ENCODE results near the gene PAMR1.

Gene PAMR1

DNA sequence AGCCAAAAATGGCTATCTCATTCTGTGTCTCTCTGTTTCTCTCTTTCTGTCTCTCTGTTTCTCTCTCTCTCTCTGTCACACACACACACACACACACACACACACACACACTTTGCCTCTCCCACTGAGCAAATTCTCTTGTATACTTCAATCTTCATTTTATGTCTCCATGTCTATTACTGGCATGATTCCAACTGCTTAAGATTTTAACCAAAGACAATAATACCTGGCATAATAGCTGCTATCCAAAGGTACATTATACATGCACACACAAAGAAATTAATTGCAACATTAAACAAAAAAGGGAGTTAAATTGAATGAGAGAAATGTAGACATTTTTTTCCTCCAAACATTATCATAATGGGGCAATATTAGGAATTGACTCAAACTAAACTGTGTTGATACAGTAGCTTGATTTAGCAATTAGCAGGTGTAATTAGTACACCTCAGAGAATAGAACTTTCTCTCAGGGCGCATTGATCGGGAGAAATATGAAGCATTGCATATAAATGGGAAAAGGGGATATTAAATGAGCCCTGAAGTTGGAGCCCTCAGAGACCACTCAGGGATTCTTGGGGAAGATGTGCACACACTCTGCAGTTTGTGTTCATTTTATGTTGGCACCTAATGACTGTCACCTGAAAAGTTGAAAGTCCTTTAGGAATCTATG lies 88.7 kb downstream of the PAMR1 start:
- DNase-seq (ENCODE audit: low read depth): no peak

DNA sequence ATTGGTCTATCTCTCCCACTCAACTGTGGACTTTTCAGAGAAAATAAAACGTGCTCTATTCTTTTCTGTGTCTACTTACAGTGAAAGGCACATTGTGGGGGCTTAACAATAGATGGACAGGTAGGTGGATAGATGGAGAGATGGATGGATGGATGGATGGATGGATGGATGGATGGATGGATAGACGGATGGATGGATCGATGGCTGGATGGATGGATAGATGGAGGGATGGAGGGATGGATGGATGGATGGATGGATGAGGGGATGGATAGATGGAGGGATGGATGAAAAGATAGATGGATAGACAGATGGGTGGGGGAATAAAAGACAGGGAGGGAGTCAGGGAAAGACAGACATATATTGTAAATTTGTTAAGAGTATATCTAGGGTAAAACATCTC lies 91.8 kb downstream of the PAMR1 start:
- DNase-seq (ENCODE audit: low read depth): no peak

DNA sequence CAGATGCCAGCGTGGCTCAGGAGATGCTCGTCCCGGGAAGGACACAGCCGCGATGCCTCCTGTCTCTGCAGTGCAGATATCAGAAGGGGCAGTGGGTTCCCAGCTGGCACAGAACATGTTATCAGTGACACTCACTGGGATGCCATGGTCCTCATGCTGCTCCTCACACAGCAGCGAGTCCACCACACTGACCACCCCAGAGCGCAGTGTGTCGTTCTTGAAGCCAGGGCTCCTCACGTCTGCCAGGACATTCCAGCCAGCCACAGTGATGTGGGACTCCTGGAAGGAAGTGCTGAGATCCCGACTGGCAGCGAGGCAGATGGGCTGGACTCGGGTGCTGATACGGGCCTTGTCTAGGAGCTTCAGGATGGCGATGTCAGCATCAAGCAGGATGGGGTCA lies 93.0 kb downstream of the PAMR1 start:
- no peak for DNase-seq (ENCODE audit: low read depth)

DNA sequence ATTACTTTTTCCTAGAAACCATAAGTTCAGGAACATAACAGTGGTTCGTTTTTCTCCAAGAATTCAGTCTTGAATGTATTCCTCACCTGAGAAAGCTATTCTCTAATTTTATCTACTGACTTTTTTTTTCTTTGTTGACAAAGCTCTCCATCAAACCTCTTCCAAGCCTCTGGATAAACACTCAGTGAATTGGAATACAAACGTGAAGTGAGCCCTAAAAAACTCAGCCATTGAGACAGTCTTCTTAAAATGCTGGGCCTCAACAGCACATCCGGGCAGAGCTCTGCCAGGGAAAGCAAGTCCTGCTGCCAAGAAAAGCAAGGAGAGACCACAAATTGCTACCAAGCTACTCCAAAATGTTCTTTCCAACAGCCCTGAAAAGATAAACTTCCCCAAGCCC lies 98.3 kb downstream of the PAMR1 start:
- DNase-seq (ENCODE audit: low read depth): no peak

DNA sequence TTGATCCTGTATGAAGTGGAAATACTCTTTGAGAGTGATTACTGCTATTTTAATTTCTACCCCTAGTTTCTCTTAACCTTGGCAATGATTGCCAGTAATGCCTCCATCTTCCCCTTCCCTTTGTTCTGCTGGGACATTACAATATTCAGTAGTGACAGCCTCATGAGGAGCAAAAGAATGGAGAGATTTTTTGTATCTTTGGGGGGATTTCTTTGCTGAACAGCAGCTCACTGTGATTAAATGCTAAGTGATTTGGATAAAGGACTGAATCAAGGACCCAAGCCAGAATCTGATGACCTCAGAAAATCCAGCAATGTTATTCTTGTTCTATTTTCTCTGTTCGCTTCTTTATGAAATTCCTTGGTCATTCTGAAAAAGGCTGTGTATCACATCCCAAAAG lies 99.1 kb downstream of the PAMR1 start:
- DNase-seq (ENCODE audit: low read depth): no peak

DNA sequence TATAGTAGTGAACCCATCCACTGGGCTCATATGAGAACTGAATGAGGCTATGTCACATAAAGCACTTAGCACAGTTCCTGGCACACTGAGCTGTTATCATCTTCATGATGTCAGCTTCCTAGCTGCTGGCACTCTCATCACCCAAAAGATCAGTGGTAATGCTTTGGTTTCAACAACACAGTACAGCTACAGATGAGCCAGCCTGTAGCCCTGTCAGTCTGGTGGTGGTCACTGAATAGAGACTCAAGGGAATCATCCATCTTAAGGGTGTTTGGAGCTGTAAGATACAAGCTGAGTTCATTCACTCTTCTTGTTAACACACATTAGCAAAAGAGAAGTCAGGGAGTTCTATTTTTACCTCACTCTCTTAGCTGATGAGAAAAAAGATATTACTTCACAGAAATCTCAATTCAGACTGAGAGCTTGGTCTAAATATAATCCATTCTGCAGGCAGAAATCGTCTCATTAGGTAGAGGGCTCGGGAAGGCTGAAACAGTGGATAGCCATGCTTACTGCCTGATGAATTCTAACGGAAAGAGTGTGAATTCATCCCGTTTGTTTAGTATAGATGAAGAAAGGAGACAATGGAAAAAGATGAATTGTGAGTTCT lies 99.7 kb downstream of the PAMR1 start:
- no peak for DNase-seq (ENCODE audit: low read depth)

DNA sequence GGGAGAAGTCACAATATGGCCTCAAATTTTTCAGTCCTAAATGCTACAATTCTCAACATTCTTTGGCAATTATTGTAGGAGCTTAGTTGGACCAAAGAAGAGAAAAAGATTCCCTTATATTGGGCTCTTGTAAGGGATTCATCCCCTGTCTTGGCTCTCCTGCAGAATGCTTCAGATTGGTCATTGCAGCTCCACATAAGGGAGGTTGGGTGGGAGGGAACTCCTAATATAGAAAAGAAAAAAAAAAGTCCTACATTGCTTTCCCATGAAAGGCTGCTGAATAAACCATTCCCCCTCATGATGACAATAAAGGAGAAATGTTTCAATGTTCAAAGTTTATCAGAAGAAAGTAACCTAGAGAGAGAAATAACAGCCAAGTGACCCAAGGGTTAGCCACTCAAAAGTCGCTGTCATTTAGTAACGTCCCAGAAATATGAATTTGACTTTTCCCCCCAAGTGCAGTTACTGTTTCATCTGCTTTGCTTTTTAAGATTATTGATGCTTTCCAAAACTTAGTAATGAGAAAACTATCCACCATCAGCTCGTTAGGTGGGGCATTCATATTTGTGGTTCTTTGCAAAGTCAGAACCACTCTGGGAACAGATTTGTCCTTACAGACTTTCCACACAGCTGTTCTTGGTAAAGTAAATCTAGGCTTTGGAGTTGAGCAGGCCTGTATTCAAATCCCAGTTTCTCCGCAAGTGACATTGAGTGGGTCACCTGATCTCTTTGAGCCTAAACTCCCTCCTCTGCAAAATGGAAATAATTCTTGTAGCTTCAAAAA lies 101.1 kb downstream of the PAMR1 start:
- DNase-seq (ENCODE audit: low read depth): no peak

DNA sequence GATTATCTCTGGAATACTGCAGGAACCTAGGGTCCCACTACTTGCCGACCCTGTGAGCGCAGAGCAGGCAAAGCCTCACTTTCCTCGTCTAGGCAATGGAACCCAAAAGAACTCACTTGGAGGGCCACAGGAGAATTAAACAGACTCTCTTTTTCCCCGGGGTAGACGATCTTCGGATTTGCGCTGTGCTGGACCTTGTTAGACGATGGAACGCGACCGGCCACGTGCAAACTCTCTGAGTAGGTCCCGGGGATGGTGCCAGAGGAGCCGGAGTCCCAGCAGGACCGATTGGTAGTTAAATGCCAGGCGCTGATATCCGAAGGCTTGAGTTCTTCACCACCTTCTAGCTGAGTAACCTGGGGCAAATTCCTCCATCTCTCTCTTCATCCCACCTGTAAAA lies 105.0 kb downstream of the PAMR1 start:
- no peak for DNase-seq (ENCODE audit: low read depth)

DNA sequence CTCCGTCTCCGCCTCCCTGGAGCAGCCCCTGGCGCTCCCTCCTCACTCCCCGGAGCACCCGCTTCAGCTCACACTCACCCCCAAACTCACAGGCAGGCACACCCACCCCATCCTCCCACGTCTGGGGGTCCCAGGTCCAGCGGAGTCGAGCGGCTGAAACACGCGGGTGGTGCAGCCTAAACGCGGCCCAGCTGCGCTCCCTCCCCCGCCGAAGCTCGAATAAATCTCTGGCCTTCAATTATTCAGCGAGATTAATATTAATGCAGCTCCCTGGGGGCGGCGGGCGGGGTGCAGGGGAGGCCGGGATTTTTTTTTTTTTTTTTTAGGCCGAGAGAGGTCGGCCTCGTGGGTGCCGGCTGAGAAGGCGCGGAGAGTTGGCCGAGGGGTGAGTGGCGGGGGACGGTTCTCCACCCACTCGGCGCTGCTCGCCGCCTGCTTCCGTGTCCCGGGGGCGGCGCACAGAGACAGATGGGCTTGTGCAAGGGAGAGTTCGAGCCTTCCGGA lies 105.5 kb downstream of the PAMR1 start:
- no peak for DNase-seq (ENCODE audit: low read depth)

DNA sequence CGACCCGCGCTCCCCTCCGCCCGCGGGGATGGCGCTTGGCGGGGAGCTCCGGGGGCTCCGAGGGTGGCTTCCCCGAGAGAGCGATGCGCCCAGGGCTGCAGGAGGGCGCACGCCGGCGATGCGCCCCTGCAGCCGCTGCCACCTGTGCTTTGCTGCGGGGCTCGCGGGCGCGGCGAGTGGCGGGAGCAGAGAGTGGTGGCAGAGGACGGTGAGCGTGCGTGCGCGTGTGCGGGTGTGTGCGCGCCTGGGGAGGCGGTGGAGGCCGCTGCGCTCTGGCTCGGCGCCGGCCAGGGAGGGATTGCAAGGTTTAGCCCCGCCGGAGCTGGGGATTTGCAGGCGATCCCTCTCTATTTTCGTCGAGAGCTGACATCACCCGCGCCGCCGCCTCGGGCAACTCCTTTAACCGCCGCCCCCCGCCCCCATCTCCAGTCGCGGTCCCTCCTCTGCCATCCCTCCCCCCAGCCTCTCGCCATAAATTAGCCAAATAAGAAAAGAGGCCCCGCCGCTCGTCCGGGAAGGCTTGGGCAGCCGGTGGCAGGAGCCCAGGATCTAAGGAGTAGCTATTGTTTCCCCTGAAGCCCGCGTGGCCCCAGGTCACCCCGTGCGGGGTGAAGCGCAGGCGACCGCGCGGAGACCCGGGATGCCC lies 106.1 kb downstream of the PAMR1 start, which contains the start of gene SLC1A2:
Gene SLC1A2, minus strand, starts transcription at position 375 of the 646 bp plus-strand sequence. CDS start 592 bp downstream, outside the sequence.
- no peak for DNase-seq (ENCODE audit: low read depth)

DNA sequence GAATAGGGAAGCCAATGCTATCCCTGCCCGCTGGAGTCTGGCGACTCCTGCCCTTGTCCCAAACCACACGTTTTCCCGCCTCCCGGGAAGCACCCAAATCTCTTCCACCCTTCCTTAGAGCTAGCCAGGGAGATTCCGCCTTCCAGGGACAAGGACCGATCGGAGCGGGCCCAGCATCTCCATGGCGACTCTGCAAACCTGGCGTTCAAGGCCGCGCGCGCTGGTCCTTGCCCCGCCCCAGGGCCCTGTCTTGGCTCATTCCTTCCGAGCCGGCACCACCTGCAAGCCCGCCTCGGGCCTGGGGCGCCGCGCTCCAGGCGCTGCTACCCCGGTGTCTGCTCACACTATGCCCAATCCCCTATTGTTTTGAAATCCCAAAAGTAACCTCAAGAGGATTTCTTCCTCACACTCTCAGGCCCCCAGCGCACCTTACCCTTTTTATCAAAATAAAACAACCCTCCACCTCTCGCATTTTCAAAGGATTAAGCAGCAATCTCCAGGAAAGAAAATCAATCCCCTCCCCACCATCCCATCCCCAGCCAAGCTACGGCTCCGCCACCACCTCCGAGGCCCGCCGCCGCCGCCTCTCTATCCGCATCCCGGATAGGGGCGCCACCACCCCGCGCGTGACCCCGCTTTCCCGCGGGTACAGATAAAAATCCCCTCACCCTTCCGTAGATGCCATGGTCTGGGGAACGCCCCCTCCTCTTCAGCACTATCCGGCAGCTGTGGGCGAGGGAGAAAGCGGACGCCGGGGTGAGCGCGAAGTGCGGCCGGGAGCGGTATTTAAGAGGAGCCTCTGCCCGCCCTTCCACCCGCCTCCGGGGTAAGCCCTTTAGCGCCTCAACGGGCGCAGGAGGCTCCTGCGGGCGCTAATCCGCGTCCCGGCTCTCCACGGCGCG lies 106.9 kb downstream of the PAMR1 start:
- DNase-seq (ENCODE audit: low read depth): no peak

DNA sequence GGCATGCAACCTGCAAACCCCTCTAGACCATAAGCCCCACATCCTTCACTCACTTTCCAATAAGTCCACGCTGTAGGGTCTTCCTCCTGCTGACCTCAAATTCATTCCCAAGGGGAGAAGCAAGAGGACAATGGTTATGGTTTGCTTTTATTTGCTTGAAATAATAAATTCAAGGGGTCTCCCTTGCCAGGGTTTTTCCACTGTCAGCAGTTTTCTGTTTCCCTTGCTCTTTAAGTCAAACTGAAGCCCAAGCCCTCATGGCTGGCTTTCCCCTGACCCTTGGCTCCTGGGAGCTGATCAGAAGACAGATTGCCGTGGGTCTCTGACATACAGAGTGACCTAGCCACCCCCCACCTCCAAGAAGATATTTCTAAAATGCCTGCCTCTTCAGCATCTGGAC lies 109.9 kb downstream of the PAMR1 start:
- DNase-seq (ENCODE audit: low read depth): no peak

DNA sequence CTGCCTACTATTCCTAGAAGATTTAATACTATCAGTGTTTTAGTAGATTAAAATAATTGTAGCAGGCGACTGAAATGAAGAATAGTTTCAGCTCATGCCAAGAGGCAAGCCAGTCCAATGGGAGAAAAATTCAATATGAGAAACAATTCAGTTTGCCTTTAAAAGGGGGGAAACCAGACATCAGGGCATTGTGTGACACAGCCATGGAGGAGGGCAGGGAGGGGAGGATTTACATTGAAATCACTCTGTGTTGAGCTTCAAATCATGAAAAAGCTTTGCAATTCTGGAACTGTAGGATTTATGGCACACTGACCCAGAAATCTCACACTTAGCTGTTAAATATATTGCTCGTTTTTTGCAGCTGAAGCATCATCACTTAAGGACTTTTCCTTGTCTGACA lies 110.6 kb downstream of the PAMR1 start:
- DNase-seq (ENCODE audit: low read depth): no peak

DNA sequence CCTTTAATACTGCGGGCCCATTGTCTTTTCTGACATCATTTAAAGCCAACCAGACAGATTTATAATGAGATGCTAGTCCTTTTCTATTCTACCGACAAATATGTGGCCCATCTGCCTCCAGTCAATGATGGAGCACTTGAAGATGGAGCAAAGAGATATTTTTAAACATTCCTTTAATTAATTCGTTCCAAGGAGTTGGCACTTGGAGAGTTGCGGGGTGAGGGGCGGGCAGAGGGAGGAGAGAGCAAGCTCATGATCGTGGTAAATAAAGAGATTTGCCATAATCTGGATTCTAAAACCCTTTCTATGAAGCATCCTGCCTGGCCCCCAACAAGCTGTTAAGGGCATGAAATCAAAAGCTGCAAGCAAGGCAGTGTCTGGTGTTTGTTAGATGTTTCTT lies 111.1 kb downstream of the PAMR1 start:
- no peak for DNase-seq (ENCODE audit: low read depth)

DNA sequence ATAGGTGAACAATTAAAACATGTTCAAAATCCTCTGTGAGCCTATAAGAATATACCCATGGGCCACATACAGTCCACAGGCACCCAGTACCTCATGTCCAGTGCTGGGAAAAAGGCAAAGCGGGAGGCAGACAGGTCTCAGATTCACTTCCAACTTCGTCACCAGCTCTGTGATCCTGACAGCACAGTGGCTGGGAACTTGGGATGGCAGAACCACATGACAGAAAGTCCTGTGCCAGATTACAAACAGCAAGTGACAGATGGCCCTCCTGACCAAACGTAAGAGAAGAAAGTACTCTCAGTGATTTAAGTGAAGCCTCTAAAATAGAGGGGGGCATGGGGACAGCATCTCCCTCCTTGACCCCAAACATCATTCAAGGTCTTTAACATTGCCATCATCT lies 111.8 kb downstream of the PAMR1 start:
- DNase-seq (ENCODE audit: low read depth): no peak

DNA sequence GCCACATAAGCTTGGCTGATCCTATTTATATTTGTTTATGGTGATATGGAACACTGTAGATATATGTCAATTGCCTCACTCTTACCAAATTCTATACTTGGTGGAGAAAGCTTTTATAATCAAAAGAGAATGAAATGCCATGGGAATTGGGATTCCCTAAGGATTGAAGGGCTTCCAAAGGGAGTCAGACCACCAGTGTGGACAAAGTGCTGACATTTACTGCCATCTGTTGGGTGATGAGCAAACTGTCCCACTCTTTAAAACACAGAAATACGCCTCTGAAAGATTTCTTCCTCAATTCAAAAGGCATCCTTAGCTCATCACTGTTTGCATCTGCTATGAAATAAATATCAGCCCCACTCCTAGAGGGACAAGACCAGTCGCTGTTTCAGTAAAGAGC lies 113.1 kb downstream of the PAMR1 start:
- DNase-seq (ENCODE audit: low read depth): no peak

DNA sequence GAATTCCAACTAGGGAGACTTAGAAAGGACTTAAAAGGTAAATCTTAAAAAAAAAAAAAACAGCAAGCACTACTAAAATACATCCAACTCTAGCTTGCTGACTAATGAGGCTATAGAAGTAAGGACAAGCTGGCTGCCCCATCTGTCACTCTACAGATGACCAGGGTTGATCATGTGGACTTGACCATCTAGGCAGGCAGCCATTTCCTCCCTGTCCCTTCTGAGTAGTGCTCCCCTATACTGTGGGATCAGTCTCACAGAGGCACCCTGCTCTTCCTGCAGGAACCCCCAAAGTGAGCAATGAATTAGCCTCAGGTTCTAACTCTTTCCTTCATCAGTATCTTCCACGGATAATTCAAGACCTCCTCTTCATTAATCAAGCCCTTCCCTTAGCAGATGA lies 118.4 kb downstream of the PAMR1 start:
- no peak for DNase-seq (ENCODE audit: low read depth)

DNA sequence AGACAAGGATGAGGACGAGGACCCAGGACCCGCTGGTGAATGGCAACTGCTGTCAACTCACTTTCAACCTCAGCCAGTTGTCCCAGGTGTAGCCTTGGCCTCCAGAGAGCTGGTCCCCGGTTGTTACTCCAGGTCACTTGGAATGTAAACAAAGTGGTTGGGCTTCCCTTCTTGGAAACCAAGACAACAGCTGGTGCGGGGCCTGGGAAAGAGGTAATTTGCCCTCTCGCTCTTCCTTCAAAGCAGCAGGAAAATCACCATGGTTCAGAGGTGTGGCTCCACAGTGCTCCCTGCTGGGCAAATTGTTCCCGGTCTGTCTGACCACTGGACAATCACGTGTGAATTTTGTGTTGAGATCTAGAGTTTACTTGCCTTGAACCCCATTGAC lies 121.0 kb downstream of the PAMR1 start:
- DNase-seq (ENCODE audit: low read depth): no peak

DNA sequence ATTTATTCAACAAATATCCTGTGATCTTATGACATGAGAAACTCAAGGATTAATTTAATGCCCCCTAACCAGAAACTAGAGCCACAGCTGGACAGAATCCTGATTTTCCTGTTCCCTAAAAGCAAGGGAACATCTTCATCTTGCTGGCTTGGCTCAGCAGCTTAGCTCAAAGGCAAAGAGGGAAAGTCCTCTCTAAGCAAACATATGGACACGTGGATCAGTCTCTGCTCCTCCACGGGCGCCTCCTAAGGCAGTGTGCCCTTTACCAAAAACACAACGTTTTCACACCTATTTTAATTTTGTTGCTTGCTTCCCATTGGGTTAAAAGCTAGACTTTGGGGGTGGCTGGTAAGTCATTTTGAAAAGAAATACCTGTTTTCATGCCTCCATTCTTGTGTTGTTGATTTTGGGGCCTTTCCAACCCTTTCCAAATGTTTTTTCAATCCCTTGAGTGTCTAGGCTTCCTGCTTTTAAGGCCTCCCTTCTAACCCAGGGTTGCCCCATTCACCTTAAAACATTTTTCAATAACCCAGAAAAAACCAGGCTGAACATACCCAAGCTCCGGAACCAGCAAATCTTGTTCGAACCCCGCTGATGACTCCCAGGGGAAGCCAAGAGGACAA lies 121.5 kb downstream of the PAMR1 start:
- no peak for DNase-seq (ENCODE audit: low read depth)

DNA sequence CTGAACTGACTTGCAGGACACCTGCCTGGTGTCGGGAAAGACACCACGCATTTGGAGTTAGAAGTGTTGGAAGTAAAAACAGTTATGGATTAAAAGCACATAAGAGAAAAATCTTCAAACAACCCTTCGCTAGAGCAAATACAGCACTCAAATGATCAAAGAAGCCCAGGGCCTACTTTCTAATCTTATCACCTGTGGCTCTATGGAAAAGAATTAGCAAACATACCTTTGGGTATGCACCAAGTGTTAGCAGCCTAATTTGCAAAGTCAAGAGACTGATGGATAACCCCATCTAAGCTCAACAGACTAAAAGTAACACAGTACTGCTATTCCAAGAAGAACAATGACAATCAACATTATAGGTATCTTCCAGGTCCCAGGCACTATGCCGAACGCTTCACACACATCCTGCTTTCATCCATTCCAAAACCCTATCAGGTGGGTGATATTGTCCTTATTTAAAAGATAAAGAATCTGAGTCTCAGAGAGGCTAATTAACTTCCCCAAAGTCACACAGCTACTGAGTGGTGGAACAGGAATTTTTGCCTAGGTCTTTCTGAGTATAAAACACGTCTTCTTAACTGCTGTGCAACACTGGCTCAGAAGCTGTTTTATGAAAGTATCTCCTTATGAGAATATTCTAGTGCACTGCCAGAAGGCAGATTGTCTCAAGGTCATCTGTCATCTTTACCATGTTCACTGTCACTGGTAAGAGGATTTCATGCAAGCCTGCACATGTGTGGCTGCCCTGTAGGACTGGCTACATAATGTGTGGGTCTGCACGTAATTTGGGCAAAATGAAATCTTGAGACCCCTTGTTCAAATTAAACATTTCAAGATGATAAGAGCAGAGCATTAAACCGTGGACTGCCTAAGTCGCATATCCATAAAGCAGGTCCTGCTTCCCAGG lies 122.4 kb downstream of the PAMR1 start:
- DNase-seq (ENCODE audit: low read depth): no peak
